Measurements from ENCODE around the gene PTPRD. TPM values are rescaled to one million over a fixed set of nuclear protein-coding genes. Genes with fewer than 3 reads are reported as not detected.

The PTPRD gene
- total RNA-seq, 2 donors from 2014 or later, result 97.4 to 101 TPM

- Mint-ChIP-seq H3K4me3 (no peak overlapping the region), H3K9me3 (no peaks in the 10 kb centered on the region), H3K36me3 (ENCODE audit: low read depth) (no peaks in the 10 kb centered on the region), H3K27ac (peak overlapping the region; percentile 52), H3K4me1 (peaks cover 38% of the 10 kb centered on the region), H3K27me3 (ENCODE audit: insufficient read depth) (no peaks in the 10 kb centered on the region)
- Histone ChIP-seq H3K9ac (ENCODE audit: extremely low read depth, low read length, poor library complexity, severe bottlenecking) (no peak overlapping the region), H3K27me3 (ENCODE audit: control insufficient read depth, insufficient read depth, low read length, poor library complexity, severe bottlenecking) (no peaks in the 10 kb centered on the region), H3K4me3 (ENCODE audit: low read length) (no peak overlapping the region), H3K27ac (ENCODE audit: low read depth, low read length) (no peak overlapping the region), H3K36me3 (ENCODE audit: control insufficient read depth, insufficient read depth, low read length) (no peaks in the 10 kb centered on the region), H3K9me3 (ENCODE audit: control insufficient read depth, low read length) (no peaks in the 10 kb centered on the region), H3K4me1 (ENCODE audit: control insufficient read depth, insufficient read depth, low read length) (peaks cover 18% of the 10 kb centered on the region)
- WGBS, 2 experiments (ENCODE audit: insufficient coverage in 1 of 2, insufficient read length in 1 of 2), result 83 to 98% methylated on average over 1 to 2 of the region's 2 CpGs
- DNase-seq, result no peak
- no peak for TF ChIP-seq CTCF (conservative IDR thresholded peaks at IDR 0.05)
Observed at GRCh38 chr9:8876303-8876702, 1736.5 kb downstream of the PTPRD start.

GRCh38 chr9:8874482-8874881, 1738.3 kb downstream of the PTPRD start:
- no peak for DNase-seq
- Mint-ChIP-seq H3K27me3 (ENCODE audit: insufficient read depth) (no peaks in the 10 kb centered on the region), H3K36me3 (ENCODE audit: low read depth) (no peaks in the 10 kb centered on the region), H3K27ac (no peak overlapping the region), H3K9me3 (no peaks in the 10 kb centered on the region), H3K4me1 (peaks cover 35% of the 10 kb centered on the region), H3K4me3 (no peak overlapping the region)
- Histone ChIP-seq H3K9ac (ENCODE audit: extremely low read depth, low read length, poor library complexity, severe bottlenecking) (no peak overlapping the region), H3K4me3 (ENCODE audit: low read length) (no peak overlapping the region), H3K27me3 (ENCODE audit: control insufficient read depth, insufficient read depth, low read length, poor library complexity, severe bottlenecking) (no peaks in the 10 kb centered on the region), H3K4me1 (ENCODE audit: control insufficient read depth, insufficient read depth, low read length) (peaks cover 12% of the 10 kb centered on the region), H3K27ac (ENCODE audit: low read depth, low read length) (no peak overlapping the region), H3K36me3 (ENCODE audit: control insufficient read depth, insufficient read depth, low read length) (no peaks in the 10 kb centered on the region), H3K9me3 (ENCODE audit: control insufficient read depth, low read length) (no peaks in the 10 kb centered on the region)
- TF ChIP-seq CTCF (conservative IDR thresholded peaks at IDR 0.05), result no peak
- 96 to 100% methylated on average over 1 of the region's 1 CpG for WGBS, 2 experiments (ENCODE audit: insufficient coverage in 1 of 2, insufficient read length in 1 of 2)

GRCh38 chr9:8872802-8873201, 1740.0 kb downstream of the PTPRD start:
- Histone ChIP-seq H3K9me3 (ENCODE audit: control insufficient read depth, low read length) (no peaks in the 10 kb centered on the region), H3K4me1 (ENCODE audit: control insufficient read depth, insufficient read depth, low read length) (peaks cover 10% of the 10 kb centered on the region), H3K4me3 (ENCODE audit: low read length) (no peak overlapping the region), H3K27ac (ENCODE audit: low read depth, low read length) (no peak overlapping the region), H3K9ac (ENCODE audit: extremely low read depth, low read length, poor library complexity, severe bottlenecking) (no peak overlapping the region), H3K27me3 (ENCODE audit: control insufficient read depth, insufficient read depth, low read length, poor library complexity, severe bottlenecking) (no peaks in the 10 kb centered on the region), H3K36me3 (ENCODE audit: control insufficient read depth, insufficient read depth, low read length) (no peaks in the 10 kb centered on the region)
- no peaks in the 10 kb centered on the region for H3K9me3 Mint-ChIP-seq
- WGBS, 2 experiments (ENCODE audit: insufficient coverage in 1 of 2, insufficient read length in 1 of 2), result 67 to 95% methylated on average over 1 to 3 of the region's 3 CpGs
- no peaks in the 10 kb centered on the region for H3K27me3 Mint-ChIP-seq (ENCODE audit: insufficient read depth)
- H3K4me3 Mint-ChIP-seq, result no peak overlapping the region
- no peak for TF ChIP-seq CTCF (conservative IDR thresholded peaks at IDR 0.05)
- no peak for DNase-seq
- H3K36me3 Mint-ChIP-seq (ENCODE audit: low read depth), result no peaks in the 10 kb centered on the region
- H3K27ac Mint-ChIP-seq, result no peak overlapping the region
- peaks cover 37% of the 10 kb centered on the region for H3K4me1 Mint-ChIP-seq

All from endodermal cell (in vitro differentiated cells).